Measurements from ENCODE around the gene OXSR1.

- no peak for TF ChIP-seq CTCF (IDR thresholded peaks at IDR 0.05)
- no peak for TF ChIP-seq POLR2A (IDR thresholded peaks at IDR 0.05)
Observed at GRCh38 chr3:38150780-38151528, 14.4 kb upstream of the OXSR1 start.

All from ovary (tissue), 3 donors.